Measurements from ENCODE around the gene CNTN6.

Gene CNTN6

DNA sequence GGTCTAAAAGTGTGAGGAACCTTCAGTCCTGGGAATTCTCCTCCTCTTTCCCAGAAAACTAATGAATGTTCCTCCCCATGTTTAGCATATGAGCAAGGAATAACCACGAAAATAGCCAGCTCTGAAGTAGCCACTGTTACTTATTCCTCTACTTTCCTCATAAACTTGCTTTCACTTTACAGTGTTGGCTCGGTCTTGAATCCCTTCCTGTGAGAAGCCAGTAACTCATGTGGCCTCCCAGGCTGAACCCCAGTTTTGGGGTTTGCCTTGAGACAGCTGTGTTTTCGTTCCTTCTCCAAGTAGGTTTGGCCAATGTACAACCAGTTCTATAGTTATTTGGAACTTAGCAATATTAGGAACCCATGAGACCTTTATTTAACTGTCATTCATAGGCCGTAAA, 195.0 kb downstream of the CNTN6 start:
- H3K4me3 ChIP-seq (ENCODE audit: low read length): no peak overlapping the region
- no peaks in the 10 kb centered on the region for H3K9me3 ChIP-seq (ENCODE audit: control insufficient read depth, low read length)
- no peaks in the 10 kb centered on the region for H3K36me3 ChIP-seq (ENCODE audit: control insufficient read depth, insufficient read depth, low read length, severe bottlenecking)
- no peaks in the 10 kb centered on the region for H3K27me3 ChIP-seq (replicated peaks; ENCODE audit: control insufficient read depth, insufficient read depth, low read length)
- H3K9ac ChIP-seq (ENCODE audit: low read length): no peak overlapping the region
- DNase-seq (ENCODE audit: low read depth): no peak
- no peaks in the 10 kb centered on the region for H3K4me1 ChIP-seq (ENCODE audit: control insufficient read depth, insufficient read depth, low read length)

DNA sequence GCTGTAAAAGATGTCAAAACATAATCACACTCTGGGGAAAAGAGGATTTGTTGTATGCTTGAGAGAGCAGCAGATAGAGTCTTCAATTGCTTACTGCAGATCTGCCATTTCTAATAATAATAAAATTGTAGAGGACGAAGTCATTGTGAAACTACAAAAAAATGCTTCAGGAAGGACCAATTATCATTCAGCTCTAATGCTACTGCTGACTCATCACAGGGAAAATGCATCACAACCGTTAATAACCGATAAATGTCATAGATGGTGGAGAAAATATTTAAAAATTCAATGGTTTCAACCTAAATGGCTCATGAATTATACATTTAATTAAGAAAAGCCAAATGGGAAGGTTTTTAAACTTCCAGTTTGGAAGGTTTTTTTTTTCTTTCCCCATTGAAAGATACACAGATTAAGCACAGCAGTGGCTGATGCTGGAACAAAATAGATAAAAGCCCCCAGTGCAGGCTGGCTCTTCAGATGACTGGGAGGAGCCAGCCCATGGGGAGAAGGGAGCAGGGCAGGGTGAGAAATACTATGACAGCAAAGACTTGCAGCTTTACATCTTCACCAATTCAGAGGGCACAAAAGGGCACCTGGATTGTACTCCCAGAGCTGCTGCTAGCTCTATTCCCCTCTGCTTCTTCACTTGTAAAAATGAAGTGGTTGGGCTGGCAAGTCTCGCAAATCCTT, 196.1 kb downstream of the CNTN6 start:
- Histone ChIP-seq H3K4me1 (ENCODE audit: control insufficient read depth, insufficient read depth, low read length) (no peaks in the 10 kb centered on the region), H3K36me3 (ENCODE audit: control insufficient read depth, insufficient read depth, low read length, severe bottlenecking) (no peaks in the 10 kb centered on the region), H3K9me3 (ENCODE audit: control insufficient read depth, low read length) (no peaks in the 10 kb centered on the region), H3K27me3 (replicated peaks; ENCODE audit: control insufficient read depth, insufficient read depth, low read length) (no peaks in the 10 kb centered on the region), H3K4me3 (ENCODE audit: low read length) (no peak overlapping the region), H3K9ac (ENCODE audit: low read length) (no peak overlapping the region)
- DNase-seq (ENCODE audit: low read depth): no peak

DNA sequence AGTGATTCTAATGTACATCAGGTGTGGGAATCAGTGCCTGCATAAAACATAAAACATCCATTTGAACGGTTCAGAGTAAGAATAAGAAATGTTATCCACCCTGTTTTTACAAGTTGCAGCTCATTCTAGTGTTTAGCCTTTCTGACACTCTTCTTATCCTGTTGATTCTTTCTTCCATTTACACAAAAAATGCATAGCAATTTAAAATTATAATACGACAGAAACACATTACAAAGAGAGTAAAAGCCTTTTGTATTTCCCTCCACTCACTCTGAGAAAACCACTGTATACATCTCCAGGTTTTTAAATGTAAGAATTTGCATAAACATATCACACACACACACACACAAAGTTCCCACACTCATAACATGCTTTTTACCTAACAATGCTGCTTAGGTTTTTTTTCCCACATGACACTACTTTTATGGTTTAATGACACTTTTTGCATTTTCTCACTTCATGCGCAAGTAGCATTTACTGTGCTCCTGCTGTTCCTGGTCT, 199.8 kb downstream of the CNTN6 start:
- no peak for DNase-seq (ENCODE audit: low read depth)
- no peaks in the 10 kb centered on the region for H3K4me1 ChIP-seq (ENCODE audit: control insufficient read depth, insufficient read depth, low read length)
- no peak overlapping the region for H3K9ac ChIP-seq (ENCODE audit: low read length)
- H3K36me3 ChIP-seq (ENCODE audit: control insufficient read depth, insufficient read depth, low read length, severe bottlenecking): no peaks in the 10 kb centered on the region
- no peaks in the 10 kb centered on the region for H3K27me3 ChIP-seq (replicated peaks; ENCODE audit: control insufficient read depth, insufficient read depth, low read length)
- H3K4me3 ChIP-seq (ENCODE audit: low read length): no peak overlapping the region
- no peaks in the 10 kb centered on the region for H3K9me3 ChIP-seq (ENCODE audit: control insufficient read depth, low read length)

DNA sequence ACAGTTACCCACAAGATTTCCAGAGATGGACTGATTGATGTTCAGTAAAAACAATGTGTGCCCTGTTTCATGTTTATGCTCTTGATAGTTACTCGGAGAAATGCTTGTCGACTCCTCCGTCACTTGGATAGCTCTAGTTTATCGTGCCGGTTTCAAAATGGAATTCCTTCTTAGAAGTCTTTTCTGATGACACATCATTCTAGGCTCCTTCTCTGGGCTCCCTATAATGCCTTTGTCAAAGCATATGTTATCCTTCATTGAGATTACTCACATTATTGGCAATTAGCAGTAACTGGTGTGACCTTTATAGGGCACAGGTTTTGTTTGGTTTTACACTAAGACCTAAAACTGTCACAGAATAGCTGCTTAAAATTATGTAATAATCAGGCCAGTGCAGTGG, 201.8 kb downstream of the CNTN6 start:
- Histone ChIP-seq H3K4me1 (ENCODE audit: control insufficient read depth, insufficient read depth, low read length) (no peaks in the 10 kb centered on the region), H3K4me3 (ENCODE audit: low read length) (no peak overlapping the region), H3K9ac (ENCODE audit: low read length) (no peak overlapping the region), H3K36me3 (ENCODE audit: control insufficient read depth, insufficient read depth, low read length, severe bottlenecking) (no peaks in the 10 kb centered on the region), H3K27me3 (replicated peaks; ENCODE audit: control insufficient read depth, insufficient read depth, low read length) (no peaks in the 10 kb centered on the region), H3K9me3 (ENCODE audit: control insufficient read depth, low read length) (no peaks in the 10 kb centered on the region)
- DNase-seq (ENCODE audit: low read depth): no peak

DNA sequence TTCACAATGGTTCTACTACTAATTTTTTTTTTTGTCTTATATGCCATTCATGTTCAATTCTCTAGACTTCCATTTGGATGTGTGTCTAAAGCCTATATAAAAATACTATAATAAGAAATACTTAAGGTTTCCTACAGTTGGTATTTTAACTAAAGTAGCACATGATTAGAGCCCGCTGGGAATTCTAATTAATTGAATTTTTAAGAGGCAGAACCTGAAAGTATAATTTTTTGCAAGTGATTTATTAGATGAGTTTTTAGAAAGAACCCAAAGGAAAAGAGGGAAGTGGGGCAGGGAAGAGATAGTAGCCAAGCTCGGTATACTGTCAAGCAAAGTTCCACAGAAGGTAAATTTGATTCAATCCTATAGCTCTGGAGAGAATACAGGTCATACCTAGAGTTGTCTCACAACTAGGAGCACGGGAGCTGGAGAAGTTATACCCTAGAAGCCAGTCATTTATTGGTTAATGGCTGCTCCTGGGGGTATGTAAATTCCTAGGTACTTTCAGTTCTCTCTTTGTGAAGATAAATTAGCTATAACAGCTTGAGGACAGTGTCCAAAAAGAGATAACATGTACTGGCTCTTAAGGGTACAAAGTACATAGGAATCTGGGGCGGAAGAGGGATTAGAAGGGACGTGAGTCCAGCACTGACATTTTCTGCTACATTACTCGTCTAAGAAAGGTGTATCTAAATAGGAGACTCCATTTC, 225.6 kb downstream of the CNTN6 start:
- H3K36me3 ChIP-seq (ENCODE audit: control insufficient read depth, insufficient read depth, low read length, severe bottlenecking): no peaks in the 10 kb centered on the region
- no peak overlapping the region for H3K9ac ChIP-seq (ENCODE audit: low read length)
- no peaks in the 10 kb centered on the region for H3K27me3 ChIP-seq (replicated peaks; ENCODE audit: control insufficient read depth, insufficient read depth, low read length)
- H3K9me3 ChIP-seq (ENCODE audit: control insufficient read depth, low read length): no peaks in the 10 kb centered on the region
- DNase-seq (ENCODE audit: low read depth): no peak
- no peak overlapping the region for H3K4me3 ChIP-seq (ENCODE audit: low read length)
- no peaks in the 10 kb centered on the region for H3K4me1 ChIP-seq (ENCODE audit: control insufficient read depth, insufficient read depth, low read length)

DNA sequence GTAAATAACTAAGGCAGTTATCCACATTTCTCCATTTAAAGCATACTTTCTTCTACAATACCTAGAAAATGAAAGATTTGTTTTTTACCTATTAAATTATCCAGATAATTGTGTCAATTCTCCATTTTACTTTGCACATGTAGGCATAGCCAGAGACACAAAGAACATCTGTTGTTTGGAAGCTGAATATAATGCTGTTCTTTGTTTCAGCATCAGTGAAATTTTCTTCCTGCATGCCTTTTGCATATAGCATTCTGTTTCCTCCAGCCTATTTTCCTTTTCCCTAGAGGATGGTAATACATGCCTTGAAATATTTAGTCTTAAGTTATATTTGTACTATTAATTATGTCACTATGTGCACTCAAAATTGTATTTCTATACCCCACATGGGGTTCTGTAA, 233.7 kb downstream of the CNTN6 start:
- Histone ChIP-seq H3K4me1 (ENCODE audit: control insufficient read depth, insufficient read depth, low read length) (no peaks in the 10 kb centered on the region), H3K4me3 (ENCODE audit: low read length) (no peak overlapping the region), H3K9ac (ENCODE audit: low read length) (no peak overlapping the region), H3K9me3 (ENCODE audit: control insufficient read depth, low read length) (no peaks in the 10 kb centered on the region), H3K27me3 (replicated peaks; ENCODE audit: control insufficient read depth, insufficient read depth, low read length) (no peaks in the 10 kb centered on the region), H3K36me3 (ENCODE audit: control insufficient read depth, insufficient read depth, low read length, severe bottlenecking) (no peaks in the 10 kb centered on the region)
- DNase-seq (ENCODE audit: low read depth): no peak

DNA sequence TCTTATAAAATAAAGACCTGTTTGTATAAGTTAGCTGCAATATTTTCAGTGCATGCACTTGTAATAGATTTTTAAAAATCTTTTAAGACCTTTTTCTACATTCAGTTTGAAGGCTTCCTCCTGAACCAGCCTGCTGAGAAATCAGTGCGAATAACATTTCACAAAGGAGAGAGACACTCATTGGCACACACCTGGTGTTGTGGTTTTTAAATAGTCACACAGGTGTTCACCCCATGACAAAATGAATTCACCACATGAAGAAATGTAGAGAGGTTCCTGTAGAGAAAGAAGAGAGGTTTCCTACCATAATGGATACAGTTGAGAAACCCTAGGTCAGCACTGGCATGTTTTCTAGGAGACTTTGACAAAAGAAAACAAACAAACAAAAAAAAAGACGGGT, 237.3 kb downstream of the CNTN6 start:
- H3K4me1 ChIP-seq (ENCODE audit: control insufficient read depth, insufficient read depth, low read length): no peaks in the 10 kb centered on the region
- H3K9me3 ChIP-seq (ENCODE audit: control insufficient read depth, low read length): no peaks in the 10 kb centered on the region
- no peaks in the 10 kb centered on the region for H3K36me3 ChIP-seq (ENCODE audit: control insufficient read depth, insufficient read depth, low read length, severe bottlenecking)
- no peak overlapping the region for H3K4me3 ChIP-seq (ENCODE audit: low read length)
- H3K27me3 ChIP-seq (replicated peaks; ENCODE audit: control insufficient read depth, insufficient read depth, low read length): no peaks in the 10 kb centered on the region
- DNase-seq (ENCODE audit: low read depth): no peak
- no peak overlapping the region for H3K9ac ChIP-seq (ENCODE audit: low read length)

DNA sequence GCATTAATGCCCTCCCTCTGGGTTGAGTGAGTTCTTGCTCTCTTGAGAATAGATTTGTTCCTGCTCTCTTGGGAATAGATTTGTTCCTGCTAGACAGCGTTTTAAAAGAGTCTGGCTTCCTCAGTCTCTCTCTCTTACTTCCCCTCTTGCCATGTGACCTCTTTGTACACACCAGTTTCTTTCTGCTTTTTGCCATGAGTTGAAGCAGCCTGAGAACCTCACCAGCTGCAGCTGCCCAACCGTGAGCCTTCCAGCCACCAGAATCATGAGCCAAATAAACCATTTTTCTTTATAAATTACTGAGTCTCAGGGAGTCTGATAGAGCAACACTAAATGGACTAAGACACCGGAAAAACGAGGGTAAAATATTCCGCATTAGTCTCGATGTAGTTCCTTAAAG, 253.6 kb downstream of the CNTN6 start:
- Histone ChIP-seq H3K9ac (ENCODE audit: low read length) (no peak overlapping the region), H3K9me3 (ENCODE audit: control insufficient read depth, low read length) (no peaks in the 10 kb centered on the region), H3K4me3 (ENCODE audit: low read length) (no peak overlapping the region), H3K4me1 (ENCODE audit: control insufficient read depth, insufficient read depth, low read length) (no peaks in the 10 kb centered on the region), H3K36me3 (ENCODE audit: control insufficient read depth, insufficient read depth, low read length, severe bottlenecking) (no peaks in the 10 kb centered on the region), H3K27me3 (replicated peaks; ENCODE audit: control insufficient read depth, insufficient read depth, low read length) (no peaks in the 10 kb centered on the region)
- no peak for DNase-seq (ENCODE audit: low read depth)

DNA sequence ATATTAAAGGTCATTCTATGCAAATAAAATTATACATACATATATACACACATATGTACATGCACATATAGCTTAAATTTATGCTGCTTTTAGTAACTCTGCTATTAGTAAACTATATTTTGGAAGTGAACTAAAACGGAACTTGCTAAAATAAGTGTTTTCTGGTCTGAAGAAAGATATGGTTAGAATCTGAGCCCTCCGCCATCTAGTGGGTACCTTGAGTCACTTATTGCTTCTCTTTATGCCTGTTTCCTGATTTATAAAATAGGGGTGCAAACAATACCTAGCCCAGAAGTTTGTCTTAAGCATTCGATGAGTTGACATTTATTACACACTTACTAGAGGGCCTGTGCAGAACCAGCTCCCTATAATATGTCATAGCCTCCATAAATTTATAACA, 255.7 kb downstream of the CNTN6 start:
- no peaks in the 10 kb centered on the region for H3K36me3 ChIP-seq (ENCODE audit: control insufficient read depth, insufficient read depth, low read length, severe bottlenecking)
- H3K27me3 ChIP-seq (replicated peaks; ENCODE audit: control insufficient read depth, insufficient read depth, low read length): no peaks in the 10 kb centered on the region
- no peaks in the 10 kb centered on the region for H3K4me1 ChIP-seq (ENCODE audit: control insufficient read depth, insufficient read depth, low read length)
- H3K9me3 ChIP-seq (ENCODE audit: control insufficient read depth, low read length): no peaks in the 10 kb centered on the region
- no peak overlapping the region for H3K4me3 ChIP-seq (ENCODE audit: low read length)
- no peak for DNase-seq (ENCODE audit: low read depth)
- H3K9ac ChIP-seq (ENCODE audit: low read length): no peak overlapping the region

DNA sequence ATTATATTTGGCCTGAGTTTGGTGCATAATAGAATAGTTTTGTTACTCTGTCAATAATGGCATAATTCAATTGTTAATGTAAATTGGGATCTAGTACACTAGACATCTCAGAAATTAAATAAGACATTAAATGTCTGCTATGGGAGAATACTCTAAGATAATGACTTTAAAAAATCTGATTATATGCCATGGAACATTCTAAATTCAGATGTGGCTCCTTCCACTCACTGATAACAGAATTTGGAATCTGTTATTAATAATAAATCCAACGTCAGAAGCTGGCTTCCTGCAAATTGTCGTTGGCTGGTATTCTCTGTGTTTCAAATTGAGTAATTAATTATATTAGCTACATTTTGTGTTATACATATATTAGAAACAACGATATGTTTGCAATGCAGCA, 258.1 kb downstream of the CNTN6 start:
- Histone ChIP-seq H3K4me1 (ENCODE audit: control insufficient read depth, insufficient read depth, low read length) (no peaks in the 10 kb centered on the region), H3K36me3 (ENCODE audit: control insufficient read depth, insufficient read depth, low read length, severe bottlenecking) (no peaks in the 10 kb centered on the region), H3K9me3 (ENCODE audit: control insufficient read depth, low read length) (no peaks in the 10 kb centered on the region), H3K9ac (ENCODE audit: low read length) (no peak overlapping the region), H3K27me3 (replicated peaks; ENCODE audit: control insufficient read depth, insufficient read depth, low read length) (no peaks in the 10 kb centered on the region), H3K4me3 (ENCODE audit: low read length) (no peak overlapping the region)
- no peak for DNase-seq (ENCODE audit: low read depth)

DNA sequence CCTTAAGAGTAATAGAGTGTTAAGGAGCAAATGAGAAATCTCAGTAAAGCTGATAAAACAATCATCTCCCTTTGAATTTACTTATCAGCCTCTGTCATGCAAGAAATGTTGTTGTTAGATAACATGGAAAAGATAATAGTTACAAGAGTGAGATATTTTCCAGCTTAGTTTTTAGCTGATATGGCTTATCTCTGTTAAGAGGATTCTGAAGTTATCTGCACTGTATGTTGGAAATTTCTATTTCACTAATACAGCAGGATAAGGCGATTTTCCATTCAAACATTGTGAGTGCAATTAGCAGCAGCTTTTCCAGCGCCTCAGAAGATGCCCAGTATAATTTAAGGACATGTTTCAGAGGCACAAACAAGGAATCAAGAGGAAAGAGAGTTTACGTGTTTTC, 262.9 kb downstream of the CNTN6 start:
- no peak for DNase-seq (ENCODE audit: low read depth)
- H3K4me1 ChIP-seq (ENCODE audit: control insufficient read depth, insufficient read depth, low read length): no peaks in the 10 kb centered on the region
- H3K9me3 ChIP-seq (ENCODE audit: control insufficient read depth, low read length): no peaks in the 10 kb centered on the region
- no peaks in the 10 kb centered on the region for H3K27me3 ChIP-seq (replicated peaks; ENCODE audit: control insufficient read depth, insufficient read depth, low read length)
- H3K36me3 ChIP-seq (ENCODE audit: control insufficient read depth, insufficient read depth, low read length, severe bottlenecking): no peaks in the 10 kb centered on the region
- no peak overlapping the region for H3K9ac ChIP-seq (ENCODE audit: low read length)
- no peak overlapping the region for H3K4me3 ChIP-seq (ENCODE audit: low read length)
